ENCODE results near the gene RAPGEF1. TPM values are rescaled to one million over a fixed set of nuclear protein-coding genes. Genes with fewer than 3 reads are reported as not detected.

RAPGEF1 gene
- total and polyA plus RNA-seq, 9 of the 15 experiments (the other 6 are each of a cell fraction or from before 2014, with no cell fraction given) = 0.06 to 44.1 (median 19.9) TPM

GRCh38 chr9:131788851-131789250 lies 49.0 kb upstream of the RAPGEF1 start:
- no peak for ATAC-seq
- Histone ChIP-seq H4K20me1 (replicated peaks; ENCODE audit: control insufficient read depth, insufficient read depth, low read length) (no peaks in the 10 kb centered on the region; the same call in none of the 2 replicates), H3K27me3 (ENCODE audit: control insufficient read depth in 2 of 2, insufficient read depth in 2 of 2, low read length in 2 of 2) (peaks cover 0 to 75% of the 10 kb centered on the region in 2 experiments; a peak in 4 of 5 replicates), H3K9me1 (ENCODE audit: control insufficient read depth, insufficient read depth, low read length) (no peaks in the 10 kb centered on the region), H3K9ac (ENCODE audit: insufficient read depth in 1 of 2, low read depth in 2 of 2, low read length in 2 of 2) (no peak overlapping the region), H3K4me1 (replicated peaks in 1 of 2; ENCODE audit: control insufficient read depth in 2 of 2, insufficient read depth in 2 of 2, low read length in 2 of 2) (no peaks in the 10 kb centered on the region), H3K36me3 (ENCODE audit: control insufficient read depth, insufficient read depth, low read length) (no peaks in the 10 kb centered on the region), H3K27ac (ENCODE audit: extremely low read depth, low read depth, low read length) (no peak overlapping the region), H3K79me2 (ENCODE audit: control insufficient read depth, insufficient read depth, low read length) (no peaks in the 10 kb centered on the region), H3K9me3 (replicated peaks; ENCODE audit: control insufficient read depth, insufficient read depth, low read depth, low read length) (no peaks in the 10 kb centered on the region), H2AFZ (ENCODE audit: low read depth, low read length) (no peak overlapping the region), H3K4me3 (no peak overlapping the region), H3K4me2 (ENCODE audit: insufficient read depth, low read length) (no peak overlapping the region)
- DNase-seq (ENCODE audit: extremely low read depth in 1 of 4, low spot score in 3 of 4) = no peak
- ChIA-PET CTCF (ENCODE audit: low intra/inter-chr PET ratio) (no interaction called here), POLR2A (no interaction called here)
- BruUV-seq (replicated peaks) = no TSS peak
- in situ Hi-C loops (cut with MboI) (no loop called here), intact Hi-C loops (cut with micrococcal nuclease) (no loop called here)
- WGBS (ENCODE audit: insufficient coverage, low coverage, missing lambda C conversion rate) = 0% methylated on average over 1 of the region's 1 CpG
- no peak for FAIRE-seq
- TF ChIP-seq ZNF512 (tag; IDR thresholded peaks at IDR 0.05) = peak; percentile 49
- no peak for TF ChIP-seq CHD2 (IDR thresholded peaks at IDR 0.05; ENCODE audit: low read depth, low read length)

DNA sequence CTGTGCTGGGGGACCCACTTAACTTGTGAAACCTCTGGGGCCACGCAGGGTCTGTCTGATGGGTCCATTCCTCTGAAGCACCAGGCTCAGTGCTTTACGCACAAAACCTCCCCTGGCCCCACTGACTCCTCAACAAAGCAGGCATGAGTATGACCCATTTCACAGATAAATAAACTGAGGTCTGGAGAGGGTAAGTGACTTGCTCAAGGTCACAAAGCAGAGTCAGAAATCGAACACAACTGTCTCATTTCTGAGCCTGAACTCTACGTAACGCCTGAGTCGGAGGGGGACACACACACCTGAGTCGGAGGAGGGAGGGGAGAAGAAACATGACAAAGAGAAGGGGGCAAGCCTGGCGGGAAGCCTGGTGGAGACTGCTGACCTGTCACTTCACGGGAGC lies 48.0 kb upstream of the RAPGEF1 start:
- no peaks in the 10 kb centered on the region for H3K79me2 ChIP-seq (ENCODE audit: control insufficient read depth, insufficient read depth, low read length)
- H3K9me1 ChIP-seq (ENCODE audit: control insufficient read depth, insufficient read depth, low read length) = no peaks in the 10 kb centered on the region
- no peaks in the 10 kb centered on the region; the same call in none of the 2 replicates for H4K20me1 ChIP-seq (replicated peaks; ENCODE audit: control insufficient read depth, insufficient read depth, low read length)
- ATAC-seq (no peak), FAIRE-seq (no peak), DNase-seq (ENCODE audit: extremely low read depth in 1 of 4, low spot score in 3 of 4) (no peak)
- no TSS peak for BruUV-seq (replicated peaks)
- H3K4me1 ChIP-seq (replicated peaks in 1 of 2; ENCODE audit: control insufficient read depth in 2 of 2, insufficient read depth in 2 of 2, low read length in 2 of 2) = no peaks in the 10 kb centered on the region
- no peaks in the 10 kb centered on the region for H3K36me3 ChIP-seq (ENCODE audit: control insufficient read depth, insufficient read depth, low read length)
- no peak overlapping the region for H2AFZ ChIP-seq (ENCODE audit: low read depth, low read length)
- H3K4me2 ChIP-seq (ENCODE audit: insufficient read depth, low read length) = no peak overlapping the region
- ChIA-PET CTCF (ENCODE audit: low intra/inter-chr PET ratio) (no interaction called here), POLR2A (interaction anchor here (0.6 kb wide), 1 partner anchor 26 kb away, joined by 3 read pairs; no protein-coding TSS in a partner anchor)
- in situ Hi-C loops (cut with MboI) (no loop called here), intact Hi-C loops (cut with micrococcal nuclease) (no loop called here)
- TF ChIP-seq RBM25 (IDR thresholded peaks at IDR 0.05; ENCODE audit: low read depth, low read length, severe bottlenecking) (peak; percentile 62), SREBF1 (IDR thresholded peaks at IDR 0.05; ENCODE audit: borderline replicate concordance, low read depth, low read length) (no peak), KDM1A (IDR thresholded peaks at IDR 0.05) (peak in 1 of 2 experiments; percentile 52; a peak in 1 of 4 replicates), ZFP36 (IDR thresholded peaks at IDR 0.05; ENCODE audit: low read depth, low read length, partially characterized antibody) (peak; percentile 22), PHB2 (IDR thresholded peaks at IDR 0.05; ENCODE audit: low read depth) (no peak), BCOR (IDR thresholded peaks at IDR 0.05) (peak; percentile 57), CBX1 (IDR thresholded peaks at IDR 0.05; ENCODE audit: low read depth) (0 out of 2 replicates have a peak, but pooled peaks have one; percentile 27), ESRRA (IDR thresholded peaks at IDR 0.05; ENCODE audit: borderline replicate concordance, low read depth) (peak; percentile 76), GTF2F1 (IDR thresholded peaks at IDR 0.05; ENCODE audit: low read depth, low read length) (no peak), MAFG (tag; conservative IDR thresholded peaks at IDR 0.05) (no peak)
- no peaks in the 10 kb centered on the region for H3K9me3 ChIP-seq (replicated peaks; ENCODE audit: control insufficient read depth, insufficient read depth, low read depth, low read length)
- H3K27ac ChIP-seq (ENCODE audit: extremely low read depth, low read depth, low read length) = no peak overlapping the region
- no peak overlapping the region for H3K9ac ChIP-seq (ENCODE audit: insufficient read depth in 1 of 2, low read depth in 2 of 2, low read length in 2 of 2)
- H3K4me3 ChIP-seq = no peak overlapping the region
- WGBS (ENCODE audit: insufficient coverage, low coverage, missing lambda C conversion rate) = 4% methylated on average over 9 of the region's 9 CpGs
- peaks cover 0 to 69% of the 10 kb centered on the region in 2 experiments; a peak in 4 of 5 replicates for H3K27me3 ChIP-seq (ENCODE audit: control insufficient read depth in 2 of 2, insufficient read depth in 2 of 2, low read length in 2 of 2)
